NCI-H82 treated with DMSO at 0.1 percent for 48 hours (cell line): ENCODE data around the gene TBR1.

ENCODE experiments used
- DNase-seq: peaks from one replicate; lab custom pipeline; 2025; ENCODE audit not compliant: unreplicated experiment; lab: John Stamatoyannopoulos, UW

The TBR1 gene

DNA sequence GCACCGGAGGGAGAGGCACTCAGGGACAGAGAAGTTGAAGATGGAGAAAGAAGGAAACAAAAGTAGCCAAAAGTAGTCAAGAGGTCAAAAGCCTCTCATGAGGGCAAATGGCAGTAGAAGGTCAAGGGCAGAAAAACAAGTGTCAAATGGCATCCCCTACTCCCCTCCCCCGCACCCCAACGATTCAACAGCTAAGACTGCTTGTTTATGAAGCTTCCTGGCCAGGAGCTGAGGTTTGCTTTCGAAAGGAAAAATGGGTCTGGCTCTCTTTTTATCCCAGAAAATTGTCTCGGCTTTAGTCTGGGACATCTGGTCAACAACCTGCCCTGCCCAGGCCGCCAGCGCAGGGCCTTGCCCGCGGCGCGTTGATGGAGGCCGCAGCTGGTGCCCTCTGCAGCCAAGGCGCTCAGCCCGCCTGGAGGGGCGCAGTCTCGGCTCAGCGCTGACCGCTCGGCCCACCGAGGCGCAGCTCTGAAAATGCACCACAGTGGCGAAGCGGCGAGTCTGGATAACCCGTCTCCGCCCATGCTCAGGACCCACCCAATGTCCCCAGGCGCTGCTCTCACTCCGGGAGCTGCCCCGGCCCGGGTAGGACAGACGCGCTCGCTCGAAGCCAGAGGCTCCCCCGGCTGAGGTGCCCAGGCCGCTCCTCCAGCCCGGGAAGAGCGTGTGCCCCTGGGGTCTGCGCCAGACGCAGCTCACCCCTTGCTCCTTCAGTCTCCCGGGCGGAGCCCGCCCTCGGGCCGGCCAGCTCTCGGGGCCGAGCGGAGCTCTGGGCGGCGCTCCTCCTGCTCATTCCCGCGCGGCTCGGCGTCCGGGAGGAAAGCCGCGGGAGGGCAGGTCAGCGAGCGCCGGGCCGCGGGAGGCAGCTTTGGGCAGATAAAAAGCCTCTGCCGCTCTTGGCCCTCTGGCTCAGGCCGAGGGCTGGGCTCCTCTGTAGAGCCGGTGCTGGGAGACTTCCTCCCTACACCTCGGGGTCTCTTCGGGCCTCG lies 1.8 kb upstream of the TBR1 start:
- DNase-seq: no peak

DNA sequence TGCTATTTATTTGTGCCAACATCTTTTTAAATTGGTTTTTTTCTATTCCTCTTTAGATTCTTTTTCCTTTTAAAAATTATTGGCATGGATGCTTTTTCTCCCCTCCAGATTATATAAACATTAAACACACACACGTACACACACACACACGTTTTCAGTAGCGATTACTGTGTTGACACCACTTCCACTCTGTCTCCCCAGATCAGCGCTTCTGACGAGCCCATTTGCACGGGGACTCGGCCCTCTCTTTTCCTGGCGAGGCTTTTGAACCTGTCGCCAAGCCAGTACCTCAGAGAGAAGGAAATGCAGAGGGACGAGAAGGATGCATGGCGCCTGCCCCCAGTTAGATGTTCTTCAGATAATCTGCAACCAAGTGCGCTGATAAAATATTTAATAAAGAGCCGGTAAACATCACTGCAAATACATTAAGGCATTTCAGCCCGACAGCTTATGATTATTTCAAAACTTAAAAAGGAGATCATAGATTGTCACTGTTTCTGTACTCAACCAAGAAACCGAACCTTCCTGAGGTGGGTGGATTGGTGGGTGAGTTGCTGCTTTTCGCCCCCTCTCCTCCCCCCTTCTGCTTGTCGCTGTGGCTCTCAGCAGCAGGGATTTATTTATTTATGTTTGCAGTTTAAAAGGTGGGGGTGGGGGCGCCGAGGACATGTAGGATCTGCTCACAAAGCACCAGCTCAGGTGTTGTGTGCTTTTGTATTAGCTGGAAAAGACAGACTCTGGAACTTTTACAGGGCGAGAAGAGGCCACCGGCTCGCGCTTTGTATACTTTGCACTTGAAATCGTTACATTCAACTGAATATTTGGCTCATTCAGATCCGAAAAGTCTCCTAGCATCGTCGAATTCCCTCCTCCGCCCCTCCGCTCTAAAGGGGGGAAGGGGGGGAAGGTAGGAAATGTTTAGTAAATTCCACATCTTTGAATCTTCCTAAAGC lies 787 bp upstream of the TBR1 start:
- no peak for DNase-seq

DNA sequence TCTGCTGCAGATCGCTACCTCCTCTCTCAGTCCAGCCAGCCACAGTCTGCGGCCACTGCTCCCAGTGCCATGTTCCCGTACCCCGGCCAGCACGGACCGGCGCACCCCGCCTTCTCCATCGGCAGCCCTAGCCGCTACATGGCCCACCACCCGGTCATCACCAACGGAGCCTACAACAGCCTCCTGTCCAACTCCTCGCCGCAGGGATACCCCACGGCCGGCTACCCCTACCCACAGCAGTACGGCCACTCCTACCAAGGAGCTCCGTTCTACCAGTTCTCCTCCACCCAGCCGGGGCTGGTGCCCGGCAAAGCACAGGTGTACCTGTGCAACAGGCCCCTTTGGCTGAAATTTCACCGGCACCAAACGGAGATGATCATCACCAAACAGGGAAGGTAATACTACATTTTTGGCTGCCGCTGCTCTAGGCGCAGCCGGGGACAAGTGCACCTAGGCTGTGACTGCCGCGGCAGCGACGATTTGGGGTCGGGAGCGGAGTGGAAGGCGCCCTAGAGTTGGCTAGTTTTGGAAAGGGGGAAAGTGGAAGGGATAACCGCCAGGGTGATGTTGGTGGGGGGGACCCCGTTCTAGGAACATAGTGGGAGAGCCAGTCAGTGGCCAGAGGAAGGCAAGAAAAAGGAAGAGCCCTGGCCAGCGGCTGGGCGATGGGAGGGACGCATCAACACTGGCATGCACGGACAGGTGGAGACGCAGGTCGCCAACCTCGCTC lies 776 bp downstream of the TBR1 start:
- DNase-seq: no peak

DNA sequence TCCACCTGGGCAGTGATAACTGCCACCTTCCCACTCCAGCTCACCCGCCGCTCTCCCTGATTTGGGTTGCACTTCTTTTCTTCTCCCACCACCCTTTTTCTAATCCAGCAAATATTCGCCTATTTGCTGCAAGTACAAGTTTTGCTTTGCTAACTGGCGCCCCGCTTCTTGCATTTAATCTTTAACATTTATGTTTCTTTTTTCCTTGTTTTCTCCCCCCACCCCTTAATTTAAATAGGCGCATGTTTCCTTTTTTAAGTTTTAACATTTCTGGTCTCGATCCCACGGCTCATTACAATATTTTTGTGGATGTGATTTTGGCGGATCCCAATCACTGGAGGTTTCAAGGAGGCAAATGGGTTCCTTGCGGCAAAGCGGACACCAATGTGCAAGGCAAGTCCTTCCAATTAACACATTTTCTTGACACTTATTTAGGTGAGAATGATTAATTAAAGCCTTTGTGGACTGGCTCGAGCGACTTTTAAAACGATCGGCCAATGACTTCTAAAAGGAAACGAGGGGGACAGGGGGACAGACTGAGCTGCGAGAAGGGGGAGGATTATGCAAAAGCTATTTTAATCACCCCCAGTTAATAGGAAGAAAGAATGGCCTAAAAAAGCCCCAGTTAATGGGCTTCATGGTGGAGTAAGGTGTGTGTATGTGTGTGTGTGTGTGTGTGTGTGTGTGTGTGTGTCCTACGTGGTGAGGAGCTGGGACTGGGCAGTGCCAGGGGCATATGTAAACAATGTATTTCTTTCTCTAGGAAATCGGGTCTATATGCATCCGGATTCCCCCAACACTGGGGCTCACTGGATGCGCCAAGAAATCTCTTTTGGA lies 1.6 kb downstream of the TBR1 start:
- DNase-seq: peak; percentile 13

DNA sequence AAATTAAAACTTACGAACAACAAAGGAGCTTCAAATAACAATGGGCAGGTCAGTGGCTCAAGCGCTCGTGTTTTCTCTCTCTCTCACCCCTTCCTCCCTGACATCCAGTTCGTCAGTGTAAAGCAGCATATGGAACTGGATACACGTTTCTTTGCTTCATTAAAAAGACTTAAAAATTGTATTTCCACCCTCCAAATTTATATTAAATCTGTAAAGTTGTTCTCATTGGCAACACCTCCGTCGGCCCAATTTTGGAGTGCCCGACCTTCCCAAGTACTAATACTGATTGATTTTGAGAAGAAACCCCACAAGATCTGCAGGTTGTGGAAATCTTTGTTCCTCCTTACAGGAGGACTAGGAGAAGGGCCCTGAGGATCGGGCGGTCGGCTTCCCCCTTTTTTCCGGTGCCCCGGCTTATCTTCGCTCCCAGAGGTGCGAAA lies 2.2 kb downstream of the TBR1 start:
- DNase-seq: peak; percentile 29

DNA sequence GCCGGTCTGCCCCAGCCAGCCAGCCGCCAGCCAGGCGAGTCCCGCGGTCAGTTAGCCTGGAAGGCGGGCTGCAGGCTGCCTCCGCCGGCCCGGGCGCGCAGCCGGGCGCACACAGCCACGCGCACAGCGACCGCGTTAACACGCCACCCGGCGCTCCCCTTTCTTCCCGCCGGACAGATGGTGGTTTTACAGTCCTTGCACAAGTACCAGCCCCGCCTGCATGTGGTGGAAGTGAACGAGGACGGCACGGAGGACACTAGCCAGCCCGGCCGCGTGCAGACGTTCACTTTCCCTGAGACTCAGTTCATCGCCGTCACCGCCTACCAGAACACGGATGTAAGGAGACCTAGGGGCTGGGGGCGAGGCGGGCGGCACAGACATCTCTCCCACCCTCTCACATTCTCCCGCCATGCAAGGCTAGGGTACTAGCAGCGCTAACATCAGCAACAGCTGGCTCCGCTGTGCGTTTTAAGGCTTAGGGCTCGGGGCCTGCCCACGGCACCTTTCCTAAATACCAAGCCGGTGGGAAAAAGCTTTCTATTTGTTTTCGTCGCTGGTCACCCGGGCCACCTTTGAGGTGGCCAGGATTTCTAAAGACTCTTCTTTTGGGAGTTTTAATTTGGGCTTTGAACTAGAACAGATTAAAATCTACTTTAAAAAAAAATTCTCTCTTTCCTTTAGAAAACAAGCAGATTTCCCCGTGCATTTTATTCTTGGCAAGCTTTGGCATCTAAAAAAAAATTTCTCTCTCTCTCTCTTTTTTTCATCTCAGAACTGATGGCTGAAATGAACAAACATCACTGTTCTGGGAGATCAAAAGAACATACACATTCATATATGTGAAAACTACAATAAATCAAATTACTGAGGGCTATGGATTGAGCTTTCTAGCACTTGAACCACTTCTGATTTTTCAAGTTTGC lies 2.9 kb downstream of the TBR1 start:
- DNase-seq: peak; percentile 47

DNA sequence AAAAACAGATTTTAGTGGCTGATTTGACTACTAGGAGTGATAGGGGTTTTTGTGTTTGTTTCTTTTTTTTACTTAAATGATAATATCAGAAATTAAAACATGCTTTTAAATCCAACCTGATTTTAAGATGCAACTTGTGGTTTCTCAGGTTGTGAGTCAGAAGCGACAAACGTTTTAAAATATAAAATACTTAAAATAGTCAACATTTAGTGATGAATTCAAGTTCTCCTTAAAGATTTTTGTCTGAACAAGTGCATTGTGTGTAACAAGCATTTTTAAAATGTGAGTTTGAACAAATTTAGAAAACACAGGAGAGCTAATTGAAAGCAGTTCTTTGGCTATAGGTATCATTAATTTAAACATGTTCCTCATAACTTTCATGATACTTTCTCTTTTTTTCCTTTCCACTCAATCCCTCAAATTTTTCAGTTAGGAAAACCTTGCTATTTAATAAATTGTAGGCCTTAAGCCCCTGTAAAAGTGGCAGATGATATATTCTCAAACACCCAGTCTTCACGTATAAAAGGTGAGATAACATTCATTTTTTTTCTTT lies 3.6 kb downstream of the TBR1 start:
- DNase-seq: no peak

DNA sequence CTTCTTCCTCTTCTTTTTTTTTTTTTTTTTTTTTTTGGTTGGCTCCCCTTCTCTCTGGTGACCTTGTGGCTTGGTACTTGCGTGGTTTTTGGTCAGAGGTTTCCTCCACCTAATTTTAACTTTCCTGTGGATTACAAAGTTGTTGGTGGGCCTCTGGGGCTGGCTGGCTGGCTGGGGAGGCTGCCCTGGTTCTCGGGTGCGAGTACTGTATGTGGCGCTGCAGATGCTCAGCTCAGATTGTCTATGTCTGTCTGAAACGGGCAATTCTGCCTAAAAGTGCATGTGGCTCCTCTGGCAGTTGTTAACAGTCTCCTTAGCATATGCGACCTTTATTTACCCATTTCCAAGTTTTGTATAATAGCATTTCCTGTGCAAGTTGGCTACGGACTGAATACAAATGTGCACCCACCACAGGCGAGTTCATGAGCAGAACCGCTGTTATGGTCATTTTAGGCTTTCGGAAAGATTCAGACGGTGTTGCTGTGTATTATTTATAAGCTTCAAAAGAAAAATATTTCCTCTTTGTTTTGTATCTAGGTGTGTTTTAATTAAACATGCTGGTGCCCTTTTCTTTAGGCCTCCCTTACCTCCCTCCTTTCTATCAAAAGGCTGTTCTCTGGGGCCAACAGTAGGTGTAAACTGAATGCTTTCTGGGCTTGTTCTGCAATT lies 4.4 kb downstream of the TBR1 start:
- DNase-seq: no peak

DNA sequence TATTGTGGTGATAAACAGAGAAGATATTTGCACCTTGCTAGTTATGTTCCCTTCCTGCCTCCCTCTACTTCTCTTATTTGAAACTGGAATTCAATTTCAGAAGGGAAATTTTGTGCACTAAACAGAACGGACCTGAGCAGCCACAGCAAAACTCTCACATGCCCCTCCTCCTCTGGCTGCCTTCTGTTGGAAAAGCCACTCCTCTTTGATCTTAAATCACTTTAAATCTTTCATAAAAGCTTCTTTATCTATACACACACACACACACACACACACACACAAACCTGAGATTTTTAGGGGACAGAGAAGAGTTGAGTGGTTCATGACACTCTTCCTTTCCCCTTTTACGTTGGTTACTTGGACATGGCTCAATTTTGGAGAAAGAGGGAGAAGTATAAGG lies 5.6 kb downstream of the TBR1 start:
- DNase-seq: peak; percentile 15

DNA sequence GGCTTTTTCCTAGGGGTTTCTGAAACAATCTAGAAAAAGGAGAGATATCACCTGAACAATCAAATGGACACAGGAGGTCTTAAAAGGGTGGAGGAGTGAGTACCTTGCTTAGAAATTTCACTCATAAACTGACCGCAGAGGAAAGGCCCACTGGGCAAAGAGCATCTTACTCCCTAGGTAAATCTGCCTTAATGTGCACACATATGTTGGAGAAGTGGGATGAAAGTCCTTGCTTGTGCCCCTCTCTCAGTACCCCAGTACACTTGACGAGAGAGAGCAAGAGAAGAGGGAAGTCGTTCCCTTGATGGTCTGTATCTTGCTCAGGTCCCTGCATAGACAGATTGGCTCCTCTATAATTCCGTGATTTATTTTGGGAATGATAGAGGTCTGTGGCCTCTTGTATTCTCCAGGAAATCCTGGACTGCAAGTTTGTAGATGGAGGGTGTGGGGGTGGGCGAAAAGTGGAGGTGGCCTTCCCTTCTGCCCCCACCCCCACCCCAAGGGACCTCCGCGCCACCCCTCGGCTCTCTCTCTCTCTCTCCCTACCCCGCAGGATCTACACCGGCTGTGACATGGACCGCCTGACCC lies 6.8 kb downstream of the TBR1 start:
- no peak for DNase-seq

DNA sequence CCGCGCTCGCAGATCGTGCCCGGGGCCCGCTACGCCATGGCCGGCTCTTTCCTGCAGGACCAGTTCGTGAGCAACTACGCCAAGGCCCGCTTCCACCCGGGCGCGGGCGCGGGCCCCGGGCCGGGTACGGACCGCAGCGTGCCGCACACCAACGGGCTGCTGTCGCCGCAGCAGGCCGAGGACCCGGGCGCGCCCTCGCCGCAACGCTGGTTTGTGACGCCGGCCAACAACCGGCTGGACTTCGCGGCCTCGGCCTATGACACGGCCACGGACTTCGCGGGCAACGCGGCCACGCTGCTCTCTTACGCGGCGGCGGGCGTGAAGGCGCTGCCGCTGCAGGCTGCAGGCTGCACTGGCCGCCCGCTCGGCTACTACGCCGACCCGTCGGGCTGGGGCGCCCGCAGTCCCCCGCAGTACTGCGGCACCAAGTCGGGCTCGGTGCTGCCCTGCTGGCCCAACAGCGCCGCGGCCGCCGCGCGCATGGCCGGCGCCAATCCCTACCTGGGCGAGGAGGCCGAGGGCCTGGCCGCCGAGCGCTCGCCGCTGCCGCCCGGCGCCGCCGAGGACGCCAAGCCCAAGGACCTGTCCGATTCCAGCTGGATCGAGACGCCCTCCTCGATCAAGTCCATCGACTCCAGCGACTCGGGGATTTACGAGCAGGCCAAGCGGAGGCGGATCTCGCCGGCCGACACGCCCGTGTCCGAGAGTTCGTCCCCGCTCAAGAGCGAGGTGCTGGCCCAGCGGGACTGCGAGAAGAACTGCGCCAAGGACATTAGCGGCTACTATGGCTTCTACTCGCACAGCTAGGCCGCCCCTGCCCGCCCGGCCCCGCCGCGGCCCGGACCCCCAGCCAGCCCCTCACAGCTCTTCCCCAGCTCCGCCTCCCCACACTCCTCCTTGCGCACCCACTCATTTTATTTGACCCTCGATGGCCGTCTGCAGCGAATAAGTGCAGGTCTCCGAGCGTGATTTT lies 7.6 kb downstream of the TBR1 start:
- DNase-seq: no peak

DNA sequence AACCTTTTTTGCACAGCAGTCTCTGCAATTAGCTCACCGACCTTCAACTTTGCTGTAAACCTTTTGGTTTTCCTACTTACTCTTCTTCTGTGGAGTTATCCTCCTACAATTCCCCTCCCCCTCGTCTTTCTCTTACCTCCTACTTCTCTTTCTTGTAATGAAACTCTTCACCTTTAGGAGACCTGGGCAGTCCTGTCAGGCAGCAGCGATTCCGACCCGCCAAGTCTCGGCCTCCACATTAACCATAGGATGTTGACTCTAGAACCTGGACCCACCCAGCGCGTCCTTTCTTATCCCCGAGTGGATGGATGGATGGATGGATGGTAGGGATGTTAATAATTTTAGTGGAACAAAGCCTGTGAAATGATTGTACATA lies 8.3 kb downstream of the TBR1 start:
- no peak for DNase-seq

DNA sequence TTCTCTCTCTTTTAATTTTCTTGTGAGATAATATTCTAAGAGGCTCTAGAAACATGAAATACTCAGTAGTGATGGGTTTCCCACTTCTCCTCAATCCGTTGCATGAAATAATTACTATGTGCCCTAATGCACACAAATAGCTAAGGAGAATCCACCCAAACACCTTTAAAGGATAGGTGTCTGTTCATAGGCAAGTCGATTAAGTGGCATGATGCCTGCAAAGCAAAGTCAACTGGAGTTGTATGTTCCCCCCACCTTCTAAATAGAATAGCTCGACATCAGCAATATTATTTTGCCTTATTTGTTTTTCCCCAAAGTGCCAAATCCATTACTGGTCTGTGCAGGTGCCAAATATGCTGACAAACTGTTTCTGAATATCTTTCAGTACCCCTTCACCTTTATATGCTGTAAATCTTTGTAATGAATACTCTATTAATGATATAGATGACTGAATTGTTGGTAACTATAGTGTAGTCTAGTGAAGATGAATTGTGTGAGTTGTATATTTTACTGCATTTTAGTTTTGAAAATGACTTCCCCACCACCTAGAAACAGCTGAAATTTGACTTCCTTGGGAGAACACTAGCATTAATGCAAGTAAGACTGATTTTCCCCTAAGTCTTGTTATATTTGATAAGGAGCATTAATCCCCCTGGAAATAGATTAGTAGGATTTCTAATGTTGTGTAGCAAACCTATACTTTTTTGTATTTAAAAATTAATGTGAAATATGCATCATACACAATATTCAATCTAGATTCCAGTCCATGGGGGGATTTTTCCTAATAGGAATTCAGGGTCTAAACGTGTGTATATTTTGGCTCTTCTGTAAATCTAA lies 9.0 kb downstream of the TBR1 start:
- DNase-seq: no peak

DNA sequence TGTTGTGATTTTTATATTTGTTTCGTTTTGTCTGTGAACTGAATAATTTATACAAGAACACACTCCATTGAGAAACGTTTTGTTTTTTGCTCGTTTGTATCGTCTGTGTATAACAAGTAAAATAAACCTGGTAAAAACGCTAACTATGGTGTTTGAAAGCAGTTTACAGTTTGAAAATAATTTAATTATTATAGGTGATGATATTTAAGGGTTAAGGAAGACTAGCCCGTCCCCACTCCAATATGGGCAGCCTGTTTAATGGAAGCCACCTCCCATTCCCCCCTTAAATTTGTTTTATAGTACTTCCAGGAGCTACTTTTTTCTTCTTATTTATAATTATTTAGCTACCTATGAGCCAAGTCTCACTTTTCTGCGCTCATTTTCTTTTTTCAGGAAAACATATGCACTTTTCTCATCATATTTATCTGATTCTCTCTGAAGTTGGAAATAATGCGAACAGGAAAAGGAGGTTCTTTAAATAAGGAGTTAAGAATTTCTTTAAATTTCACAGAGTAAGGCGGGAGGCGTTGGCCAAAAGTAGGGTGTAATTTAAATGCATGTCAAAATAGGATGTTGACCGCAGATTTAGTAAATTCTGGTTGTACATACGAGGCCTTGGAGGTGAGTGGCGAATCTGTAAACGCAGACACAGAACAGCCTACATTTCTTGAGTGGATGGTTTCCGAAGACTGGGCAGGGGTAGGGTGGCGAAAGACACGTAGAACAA lies 9.8 kb downstream of the TBR1 start:
- DNase-seq: no peak

DNA sequence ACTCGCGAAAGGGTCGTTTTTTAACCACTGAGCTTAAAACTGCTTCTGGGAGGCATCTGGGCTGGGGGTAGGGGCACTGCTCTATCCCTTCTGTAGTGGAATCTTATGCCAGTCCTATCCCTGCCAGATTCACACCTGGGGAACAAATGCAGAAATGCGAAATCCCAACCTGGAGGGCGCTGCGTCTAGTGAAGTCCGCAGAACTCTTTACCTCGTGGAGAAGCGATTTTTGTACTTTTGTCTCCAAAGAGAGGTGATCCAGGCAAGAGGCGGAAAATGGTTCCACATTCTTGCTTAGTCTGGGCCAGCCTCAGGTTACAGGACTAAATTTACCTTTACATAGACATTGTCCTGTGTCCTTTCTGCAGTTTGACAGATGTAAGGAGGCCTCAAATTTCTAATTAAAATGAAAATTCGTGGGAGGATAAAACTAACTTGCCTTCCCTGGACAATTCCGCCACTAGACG lies 10.4 kb downstream of the TBR1 start:
- no peak for DNase-seq
